ENCODE measurements around the gene SH3RF2.
A peak's percentile ranks its signal among the peaks of the same experiment; 100 is the strongest.

The SH3RF2 gene

GRCh38 chr5:145937432-145938250 lies 1.3 kb downstream of the SH3RF2 start:
- Histone ChIP-seq H3K36me3 (ENCODE audit: control insufficient read depth in 2 of 2, insufficient read depth in 1 of 2, low read length in 2 of 2) (no peaks in the 10 kb centered on the region), H3K4me3 (ENCODE audit: low read depth, low read length) (no peak overlapping the region), H3K9me3 (ENCODE audit: control insufficient read depth, insufficient read depth, low read depth, low read length) (no peaks in the 10 kb centered on the region), H3K4me1 (ENCODE audit: control insufficient read depth, insufficient read depth, low read length) (peaks cover 31% of the 10 kb centered on the region), H3K27ac (ENCODE audit: extremely low read depth, low read depth, low read length) (no peak overlapping the region; the same call in 1 of the 2 replicates)
- ChIA-PET CTCF (interaction anchor here (0.7 to 1.5 kb wide), 3 partner anchors 49 to 1745 kb away, joined by 3 to 5 read pairs (median 3); no protein-coding TSS in a partner anchor), POLR2A (interaction anchor here (0.8 to 2.6 kb wide), 7 partner anchors 8 to 103 kb away, joined by 3 to 16 read pairs (median 5); partner anchors contain the start of gene PRELID2)
- TF ChIP-seq ZNF639 (tag by site-specific recombination; IDR thresholded peaks at IDR 0.05) (0 out of 2 replicates have a peak, but pooled peaks have one; percentile 21), ZFP37 (tag by site-specific recombination; IDR thresholded peaks at IDR 0.05) (0 out of 2 replicates have a peak, but pooled peaks have one; percentile 17), ZBTB17 (tag by site-specific recombination; IDR thresholded peaks at IDR 0.05) (0 out of 2 replicates have a peak, but pooled peaks have one; percentile 15), ZBTB20 (tag by site-specific recombination; IDR thresholded peaks at IDR 0.05) (peak; percentile 9; the same call in 1 of the 2 replicates), ZNF449 (tag by site-specific recombination; IDR thresholded peaks at IDR 0.05) (no peak), ZNF426 (tag by site-specific recombination; IDR thresholded peaks at IDR 0.05) (no peak), ZNF660 (tag by site-specific recombination; IDR thresholded peaks at IDR 0.05) (peak; percentile 50; the same call in 1 of the 2 replicates), ZNF37A (tag by site-specific recombination; IDR thresholded peaks at IDR 0.05) (no peak), ZNF184 (tag by site-specific recombination; IDR thresholded peaks at IDR 0.05) (0 out of 2 replicates have a peak, but pooled peaks have one; percentile 45), RBAK (tag by site-specific recombination; IDR thresholded peaks at IDR 0.05) (no peak), ZNF600 (tag by site-specific recombination; IDR thresholded peaks at IDR 0.05) (peak; percentile 93), PRDM10 (tag by site-specific recombination; IDR thresholded peaks at IDR 0.05) (peak; percentile 62), INSM2 (tag by site-specific recombination; IDR thresholded peaks at IDR 0.05) (peak; percentile 36; the same call in 1 of the 2 replicates), PATZ1 (tag by site-specific recombination; IDR thresholded peaks at IDR 0.05) (peak; percentile 22), ZNF335 (tag by site-specific recombination; conservative IDR thresholded peaks at IDR 0.05) (peak; percentile 30; the same call in 1 of the 2 replicates), ZNF18 (tag by site-specific recombination; IDR thresholded peaks at IDR 0.05) (0 out of 2 replicates have a peak, but pooled peaks have one; percentile 21), ZNF513 (tag by site-specific recombination; IDR thresholded peaks at IDR 0.05) (no peak), SCRT2 (tag by site-specific recombination; IDR thresholded peaks at IDR 0.05) (peak; percentile 63), ZNF366 (tag by site-specific recombination; conservative IDR thresholded peaks at IDR 0.05) (peak; percentile 18; the same call in 1 of the 2 replicates), ZNF19 (tag by site-specific recombination; IDR thresholded peaks at IDR 0.05; ENCODE audit: low read depth) (no peak), ZEB2 (tag by site-specific recombination; IDR thresholded peaks at IDR 0.05) (0 out of 2 replicates have a peak, but pooled peaks have one; percentile 23), ZNF394 (tag by site-specific recombination; IDR thresholded peaks at IDR 0.05; ENCODE audit: borderline replicate concordance) (no peak)

Data from HEK293 (cell line).